Esophagus squamous epithelium (tissue), 4 donors: Measurements from ENCODE around the gene WSCD2.

ENCODE experiments used
- POLR2A ChIP-seq, 4 donors: fragments of 450-650 bp; IDR thresholded peaks; one replicate each; pipeline ENCODE4 v1.6.1; 2017; ENCODE audit warnings: antibody characterized with exemption in 4 of 4, mild to moderate bottlenecking in 4 of 4, moderate library complexity in 3 of 4
- TF ChIP-seq, protein P1 (sequence below), 6 experiments: fragments of 450-650 bp in 4 of 6; fragments of 200-600 bp in 2 of 6; sonication (generic) in 2 of 6; IDR thresholded peaks; one replicate each; pipeline ENCODE4 v1.5.1; 2016 to 2019; ENCODE audit warnings: antibody characterized with exemption in 6 of 6, mild to moderate bottlenecking in 4 of 6, moderate library complexity in 4 of 6

DNA sequence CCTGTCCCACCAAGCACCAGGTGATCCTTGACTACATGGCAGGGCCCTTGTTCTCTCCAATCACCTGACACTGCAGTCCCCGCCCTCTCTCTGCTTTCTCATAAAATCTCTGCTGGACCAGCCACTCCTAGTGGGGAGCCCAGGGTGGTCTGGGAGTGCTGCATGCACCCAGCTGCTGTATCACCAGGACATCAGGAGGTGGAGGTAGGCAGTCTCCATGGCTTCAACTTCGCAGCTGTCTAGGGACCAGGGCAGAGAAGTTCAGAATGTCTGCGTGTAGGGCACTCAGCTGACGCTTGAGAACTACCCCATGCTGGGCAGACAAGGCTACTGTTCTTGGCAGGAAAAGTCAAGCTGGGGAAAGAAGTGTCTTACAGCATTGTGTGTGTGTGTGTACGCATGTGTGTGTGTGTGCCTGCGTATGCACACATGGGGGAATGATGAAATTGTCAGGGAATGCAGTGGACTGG, 2.6 kb downstream of the WSCD2 start:
- TF ChIP-seq, protein P1, sequence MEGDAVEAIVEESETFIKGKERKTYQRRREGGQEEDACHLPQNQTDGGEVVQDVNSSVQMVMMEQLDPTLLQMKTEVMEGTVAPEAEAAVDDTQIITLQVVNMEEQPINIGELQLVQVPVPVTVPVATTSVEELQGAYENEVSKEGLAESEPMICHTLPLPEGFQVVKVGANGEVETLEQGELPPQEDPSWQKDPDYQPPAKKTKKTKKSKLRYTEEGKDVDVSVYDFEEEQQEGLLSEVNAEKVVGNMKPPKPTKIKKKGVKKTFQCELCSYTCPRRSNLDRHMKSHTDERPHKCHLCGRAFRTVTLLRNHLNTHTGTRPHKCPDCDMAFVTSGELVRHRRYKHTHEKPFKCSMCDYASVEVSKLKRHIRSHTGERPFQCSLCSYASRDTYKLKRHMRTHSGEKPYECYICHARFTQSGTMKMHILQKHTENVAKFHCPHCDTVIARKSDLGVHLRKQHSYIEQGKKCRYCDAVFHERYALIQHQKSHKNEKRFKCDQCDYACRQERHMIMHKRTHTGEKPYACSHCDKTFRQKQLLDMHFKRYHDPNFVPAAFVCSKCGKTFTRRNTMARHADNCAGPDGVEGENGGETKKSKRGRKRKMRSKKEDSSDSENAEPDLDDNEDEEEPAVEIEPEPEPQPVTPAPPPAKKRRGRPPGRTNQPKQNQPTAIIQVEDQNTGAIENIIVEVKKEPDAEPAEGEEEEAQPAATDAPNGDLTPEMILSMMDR (IDR thresholded peaks at IDR 0.05) = no peak
- TF ChIP-seq POLR2A (IDR thresholded peaks at IDR 0.05) = no peak
